NOMO-1 treated with dmso at 0.1 percent for 144 hours (cell line): ENCODE data around the gene TECPR2.
"Not testable (repeated sequence)": the region's sequence is repeated elsewhere in the genome, so short reads cannot be mapped to it uniquely, and the experiment has no call there.

ENCODE experiments used
- DNase-seq: peaks from one replicate; lab custom pipeline; 2025; ENCODE audit not compliant: unreplicated experiment; lab: John Stamatoyannopoulos, UW

TECPR2 gene

GRCh38 chr14:102362545-102363181 is at the start of gene TECPR2, which contains the start of gene CINP:
TECPR2 (plus strand) TSS chr14:102362941; CDS start chr14:102376722, 13,781 bp downstream.
CINP (minus strand) TSS chr14:102362890; CDS start chr14:102362851, 39 bp downstream.
- DNase-seq: peak; percentile 89

- DNase-seq: peak; percentile 87
These were observed 48.3 kb upstream of the TECPR2 start for GRCh38 chr14:102314242-102315011.

GRCh38 chr14:102315121-102315520 is 47.6 kb upstream of the TECPR2 start:
- DNase-seq: no peak

- DNase-seq: no peak
These were observed 46.4 kb upstream of the TECPR2 start for GRCh38 chr14:102316338-102316742.

- peak; percentile 73 for DNase-seq
These were observed 45.8 kb upstream of the TECPR2 start for GRCh38 chr14:102316743-102317563.

- DNase-seq: peak; percentile 27
These were observed 45.0 kb upstream of the TECPR2 start for GRCh38 chr14:102317564-102318248.

- DNase-seq: no peak
These were observed 43.9 kb upstream of the TECPR2 start for GRCh38 chr14:102318781-102319276.

GRCh38 chr14:102319351-102320032 is 43.2 kb upstream of the TECPR2 start, which contains the start of gene ZNF839:
ZNF839 (plus strand) TSS chr14:102319746; CDS start chr14:102319766, 20 bp downstream.
- DNase-seq: peak; percentile 74

- DNase-seq: peak; percentile 2
These were observed 42.6 kb upstream of the TECPR2 start for GRCh38 chr14:102320033-102320660.

- no peak for DNase-seq
These were observed 41.9 kb upstream of the TECPR2 start for GRCh38 chr14:102320671-102321455.

- no peak for DNase-seq
These were observed 41.0 kb upstream of the TECPR2 start for GRCh38 chr14:102321456-102322422.

GRCh38 chr14:102323102-102323501 is 39.6 kb upstream of the TECPR2 start:
- DNase-seq: no peak

GRCh38 chr14:102325791-102326345 is 36.9 kb upstream of the TECPR2 start:
- DNase-seq: no peak

- DNase-seq: no peak
These were observed 36.2 kb upstream of the TECPR2 start for GRCh38 chr14:102326583-102326982.

- not testable (repeated sequence) for DNase-seq
These were observed 33.4 kb upstream of the TECPR2 start for GRCh38 chr14:102329381-102329780.

- no peak for DNase-seq
These were observed 31.9 kb upstream of the TECPR2 start for GRCh38 chr14:102330806-102331205.

- DNase-seq: no peak
These were observed 29.4 kb upstream of the TECPR2 start for GRCh38 chr14:102333390-102333789.
